ENCODE data around the gene WIZ. TPM values are rescaled to one million over a fixed set of nuclear protein-coding genes. Genes with fewer than 3 reads are reported as not detected.

The WIZ gene
- total and polyA plus RNA-seq, 9 of the 15 experiments (the other 6 are each of a cell fraction or from before 2014, with no cell fraction given) = 0.06 to 37.5 (median 4.8) TPM

GRCh38 chr19:15379083-15379998 lies 70.4 kb downstream of the WIZ start, which contains the start of gene AKAP8 (continued):
- no peak for TF ChIP-seq CHD7 (IDR thresholded peaks at IDR 0.05; ENCODE audit: low read depth, low read length)
- no peak for TF ChIP-seq NCOR1 (IDR thresholded peaks at IDR 0.05)
- peak; percentile 37; the same call in 1 of the 2 replicates for TF ChIP-seq SP1 (CRISPR knock-in tag; IDR thresholded peaks at IDR 0.05)
- TF ChIP-seq ZBTB2 (IDR thresholded peaks at IDR 0.05) = 0 out of 2 replicates have a peak, but pooled peaks have one; percentile 49
- peak; percentile 55; the same call in 1 of the 2 replicates for TF ChIP-seq NFRKB (IDR thresholded peaks at IDR 0.05; ENCODE audit: low read depth)
- TF ChIP-seq ZNF280B (CRISPR knock-in tag; IDR thresholded peaks at IDR 0.05) = 0 out of 2 replicates have a peak, but pooled peaks have one; percentile 42
- peak; percentile 86 for TF ChIP-seq POLR2H (tag; IDR thresholded peaks at IDR 0.05; ENCODE audit: low read depth)

Data from K562 (cell line).